ENCODE results near the gene TALDO1. TPM values are rescaled to one million over a fixed set of nuclear protein-coding genes. Genes with fewer than 3 reads are reported as not detected.

TALDO1 gene
- total RNA-seq, 6 donors from 2014 or later = 163 to 313 (median 217) TPM

- ATAC-seq (ENCODE audit: low FRiP score in 2 of 2) = peak; percentile 20 to 55
- H3K4me3 ChIP-seq = peak overlapping the region; percentile 38 to 62 (median 60)
- H3K9me3 ChIP-seq = no peaks in the 10 kb centered on the region
- peaks cover 0 to 4% (median 1%) of the 10 kb centered on the region in 4 donors for H3K36me3 ChIP-seq
- H3K27ac ChIP-seq = peak overlapping the region; percentile 75 to 86 (median 81)
- 29 to 48% methylated on average over 15 to 24 of the region's 30 CpGs for WGBS, 2 donors
- peak; percentile 69 to 89 for DNase-seq
- peaks cover 35 to 79% (median 55%) of the 10 kb centered on the region in 4 donors for H3K4me1 ChIP-seq
- TF ChIP-seq POLR2A (IDR thresholded peaks at IDR 0.05) = no peak
- peak in 1 of 6 experiments; percentile 41 for TF ChIP-seq CTCF (IDR thresholded peaks at IDR 0.05)
- peaks cover 0 to 20% (median 10%) of the 10 kb centered on the region in 4 donors for H3K27me3 ChIP-seq
These were observed 40.1 kb upstream of the TALDO1 start for GRCh38 chr11:706957-707816.

GRCh38 chr11:707817-708420, 39.3 kb upstream of the TALDO1 start:
- WGBS, 2 donors = 60 to 68% methylated on average over 2 to 14 of the region's 16 CpGs
- Histone ChIP-seq H3K4me1 (peaks cover 28 to 79% (median 51%) of the 10 kb centered on the region in 4 donors), H3K27me3 (peaks cover 0 to 20% (median 10%) of the 10 kb centered on the region in 4 donors), H3K9me3 (no peaks in the 10 kb centered on the region), H3K27ac (peak overlapping the region; percentile 42 to 86 (median 81)), H3K36me3 (no peaks in the 10 kb centered on the region), H3K4me3 (peak overlapping the region in 2 of 4 donors; percentile 60 to 62)
- DNase-seq (peak; percentile 44 to 82), ATAC-seq (ENCODE audit: low FRiP score in 2 of 2) (peak; percentile 0 to 42)
- no peak for TF ChIP-seq POLR2A (IDR thresholded peaks at IDR 0.05)
- no peak for TF ChIP-seq EP300 (IDR thresholded peaks at IDR 0.05)
- TF ChIP-seq POLR2AphosphoS5 (IDR thresholded peaks at IDR 0.05) = no peak
- no peak for TF ChIP-seq CTCF (IDR thresholded peaks at IDR 0.05)

GRCh38 chr11:708511-708910, 38.8 kb upstream of the TALDO1 start:
- ATAC-seq (ENCODE audit: low FRiP score in 2 of 2) = no peak
- Histone ChIP-seq H3K36me3 (no peaks in the 10 kb centered on the region), H3K9me3 (no peaks in the 10 kb centered on the region), H3K4me1 (peaks cover 28 to 75% (median 47%) of the 10 kb centered on the region in 4 donors), H3K4me3 (no peak overlapping the region), H3K27ac (peak overlapping the region; percentile 42 to 86 (median 56)), H3K27me3 (peaks cover 0 to 20% (median 10%) of the 10 kb centered on the region in 4 donors)
- 70 to 75% methylated on average over 4 to 7 of the region's 7 CpGs for WGBS, 2 donors
- DNase-seq = no peak
- TF ChIP-seq EP300 (IDR thresholded peaks at IDR 0.05) = no peak
- TF ChIP-seq CTCF (IDR thresholded peaks at IDR 0.05) = no peak
- no peak for TF ChIP-seq POLR2AphosphoS5 (IDR thresholded peaks at IDR 0.05)
- TF ChIP-seq POLR2A (IDR thresholded peaks at IDR 0.05) = no peak

- peaks cover 27 to 69% (median 42%) of the 10 kb centered on the region in 4 donors for H3K4me1 ChIP-seq
- H3K36me3 ChIP-seq = no peaks in the 10 kb centered on the region
- TF ChIP-seq CTCF (IDR thresholded peaks at IDR 0.05) (no peak), POLR2AphosphoS5 (IDR thresholded peaks at IDR 0.05) (no peak), POLR2A (IDR thresholded peaks at IDR 0.05) (no peak), EP300 (IDR thresholded peaks at IDR 0.05) (no peak)
- no peaks in the 10 kb centered on the region for H3K9me3 ChIP-seq
- ATAC-seq (ENCODE audit: low FRiP score in 2 of 2) (no peak), DNase-seq (no peak)
- WGBS, 2 donors = 58 to 69% methylated on average over 14 of the region's 27 CpGs
- no peak overlapping the region for H3K4me3 ChIP-seq
- peaks cover 0 to 20% (median 10%) of the 10 kb centered on the region in 4 donors for H3K27me3 ChIP-seq
- H3K27ac ChIP-seq = peak overlapping the region in 3 of 4 donors; percentile 7 to 49 (median 44)
These were observed 37.9 kb upstream of the TALDO1 start for GRCh38 chr11:709109-709997.
